ENCODE data around the gene RMDN2.
"Not testable (repeated sequence)": the region's sequence is repeated elsewhere in the genome, so short reads cannot be mapped to it uniquely, and the experiment has no call there.

Gene RMDN2

DNA sequence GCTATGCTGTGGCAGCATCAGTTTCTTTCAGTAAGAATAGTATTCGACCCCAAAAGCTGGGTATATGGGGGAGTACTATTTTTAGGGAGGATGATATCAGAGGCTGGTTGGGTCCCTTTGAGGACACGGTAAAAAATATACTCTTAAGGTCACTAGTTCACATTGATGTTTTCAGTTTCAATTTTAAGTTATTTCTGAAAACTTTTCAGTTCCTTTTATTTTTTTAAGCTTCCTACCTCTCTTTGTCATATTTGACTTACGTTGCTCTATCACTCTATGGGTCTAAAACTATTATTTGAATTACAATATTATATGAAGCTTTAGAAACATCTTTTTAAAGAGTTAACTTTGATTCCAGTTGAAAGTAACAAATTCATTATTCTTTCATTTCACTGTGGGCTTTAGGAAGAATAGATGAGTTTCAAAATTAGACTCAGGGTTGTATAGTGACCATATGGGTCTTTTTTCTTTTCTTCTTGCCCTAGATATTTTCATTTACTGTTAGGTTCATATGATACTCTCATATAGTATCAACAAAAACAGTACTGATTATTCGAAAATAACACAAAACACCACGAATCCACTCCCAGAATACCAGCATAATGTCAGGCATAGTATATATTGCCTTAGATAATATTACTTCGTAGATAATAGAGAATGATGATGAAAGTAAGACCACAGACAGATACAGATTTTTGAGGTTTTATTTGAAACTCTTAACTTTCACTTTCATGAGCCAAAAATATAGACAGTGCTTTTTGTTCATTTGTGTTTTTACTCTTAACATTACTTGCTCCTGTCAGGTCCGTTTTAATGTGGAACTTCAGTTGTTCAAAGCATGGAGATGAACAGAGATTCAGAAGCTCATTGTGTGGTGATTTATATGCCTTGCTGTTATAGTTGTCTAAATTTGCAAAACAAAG, 9.8 kb downstream of the RMDN2 start:
- no peak for DNase-seq

DNA sequence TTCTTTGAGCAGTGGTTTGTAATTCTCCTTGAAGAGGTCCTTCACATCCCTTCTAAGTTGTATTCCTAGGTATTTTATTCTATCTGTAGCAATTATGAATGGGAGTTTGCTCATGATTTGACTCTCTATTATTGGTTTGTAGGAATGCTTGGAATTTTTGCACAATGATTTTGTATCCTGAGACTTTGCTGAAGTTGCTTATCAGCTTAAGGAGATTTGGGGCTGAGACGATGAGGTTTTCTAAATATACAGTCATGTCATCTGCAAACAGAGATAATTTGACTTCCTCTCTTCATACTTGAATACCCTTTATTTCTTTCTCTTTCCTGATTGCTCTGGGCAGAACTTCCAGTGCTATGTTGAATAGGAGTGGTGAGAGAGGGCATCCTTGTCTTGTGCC, 12.5 kb downstream of the RMDN2 start:
- DNase-seq = not testable (repeated sequence)

DNA sequence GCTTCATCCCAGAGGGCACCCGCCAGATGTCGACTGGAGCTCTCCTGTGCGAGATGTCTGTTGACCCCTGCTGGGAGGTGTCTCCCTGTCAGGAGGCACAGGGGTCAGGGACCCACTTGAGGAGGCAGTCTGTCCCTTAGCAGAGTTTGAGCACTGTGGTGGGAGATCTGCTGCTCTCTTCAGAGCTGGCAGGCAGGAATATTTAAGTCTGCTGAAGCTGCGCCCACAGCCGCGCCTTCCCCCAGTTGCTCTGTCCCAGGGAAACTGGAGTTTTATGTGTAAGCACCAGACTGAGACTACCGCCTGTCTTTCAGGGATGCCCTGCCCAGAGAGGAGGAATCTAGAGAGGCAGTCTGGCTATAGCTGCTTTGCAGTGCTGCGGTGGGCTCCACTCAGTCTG, 16.2 kb downstream of the RMDN2 start:
- DNase-seq = not testable (repeated sequence)

DNA sequence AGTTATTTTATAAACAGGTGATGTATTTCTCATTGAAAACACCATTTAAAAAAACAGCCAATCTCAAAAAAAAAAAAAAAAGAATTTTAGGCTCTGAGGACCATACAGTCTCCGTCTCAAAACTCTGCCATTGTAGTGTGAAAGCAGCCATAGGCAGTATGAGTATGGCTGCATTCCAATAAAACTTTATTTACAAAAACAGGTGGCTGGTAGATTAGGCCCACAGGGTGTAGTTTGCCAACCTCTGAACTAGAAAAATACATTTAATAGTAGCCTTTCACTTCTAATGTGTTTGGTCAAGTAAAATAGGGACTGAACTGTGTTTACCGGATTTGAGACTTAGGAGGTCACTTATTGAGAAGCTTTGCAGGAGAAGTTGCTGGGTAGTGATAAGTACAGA, 19.2 kb downstream of the RMDN2 start:
- no peak for DNase-seq

DNA sequence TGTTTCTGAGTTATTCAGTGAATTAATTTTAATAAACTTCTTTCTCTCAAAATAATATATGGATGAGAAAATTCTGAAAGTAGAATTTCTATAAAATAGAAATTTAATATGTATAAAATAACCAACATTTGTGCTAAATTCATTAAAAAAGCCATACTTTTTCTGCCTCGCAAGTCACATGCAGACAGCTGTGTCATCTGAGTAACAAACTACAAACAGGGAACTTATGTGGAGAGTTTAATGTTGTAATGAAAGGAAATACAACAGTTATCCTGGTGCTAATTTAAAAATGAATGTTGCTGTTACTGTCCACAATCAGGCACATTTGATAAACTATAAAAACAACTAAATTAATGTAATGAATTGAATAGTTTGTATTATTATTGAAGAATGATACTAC, 22.2 kb downstream of the RMDN2 start:
- no peak for DNase-seq

DNA sequence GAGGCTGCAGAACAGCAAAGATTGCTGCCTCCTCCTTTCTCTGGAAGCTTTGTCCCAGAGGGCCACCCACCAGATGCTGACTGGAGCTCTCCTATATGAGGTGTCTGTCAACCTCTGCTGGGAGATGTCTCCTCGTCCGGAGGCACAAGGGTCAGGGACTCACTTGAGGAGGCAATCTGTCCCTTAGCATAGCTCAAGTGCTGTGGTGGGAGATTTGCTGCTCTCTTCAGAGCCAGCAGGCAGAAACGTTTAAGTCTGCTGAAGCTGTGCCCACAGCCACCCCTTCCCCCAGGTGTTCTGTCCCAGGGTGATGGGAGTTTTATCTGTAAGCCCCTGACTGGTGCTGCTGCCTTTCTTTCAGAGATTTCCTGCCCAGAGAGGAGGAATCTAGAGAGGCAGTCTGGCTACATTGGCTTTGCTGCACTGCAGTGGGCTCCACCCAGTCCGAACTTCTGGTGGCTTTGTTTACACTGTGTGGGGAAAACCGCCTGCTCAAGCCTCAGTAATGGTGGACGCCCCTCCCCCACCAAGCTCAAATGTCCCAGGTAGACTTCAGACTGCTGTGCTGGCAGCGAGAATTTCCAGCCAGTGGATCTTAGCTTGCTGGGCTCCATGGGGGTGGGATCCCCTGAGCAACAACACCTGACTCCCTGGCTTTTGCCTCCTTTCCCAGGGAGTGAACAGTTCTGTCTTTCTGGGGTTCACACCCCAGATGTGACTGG, 37.1 kb downstream of the RMDN2 start:
- DNase-seq = not testable (repeated sequence)

DNA sequence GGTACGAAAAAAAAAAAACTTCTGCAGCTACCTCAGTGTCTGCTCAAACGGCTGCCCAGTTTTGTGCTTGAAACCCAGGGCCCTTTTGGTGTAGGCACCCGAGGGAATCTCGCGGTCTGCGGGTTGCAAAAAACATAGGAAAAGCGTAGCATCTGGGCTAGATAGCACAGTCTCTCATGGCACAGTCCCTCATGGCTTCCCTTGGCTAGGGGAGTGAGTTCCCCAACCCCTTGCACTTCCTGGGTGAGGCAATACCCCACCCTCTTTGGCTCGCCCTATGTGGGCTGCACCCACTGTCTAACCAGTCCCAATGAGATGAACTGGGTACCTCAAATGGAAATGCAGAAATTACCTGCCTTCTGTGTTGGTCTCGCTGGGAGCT, 37.6 kb downstream of the RMDN2 start:
- not testable (repeated sequence) for DNase-seq

DNA sequence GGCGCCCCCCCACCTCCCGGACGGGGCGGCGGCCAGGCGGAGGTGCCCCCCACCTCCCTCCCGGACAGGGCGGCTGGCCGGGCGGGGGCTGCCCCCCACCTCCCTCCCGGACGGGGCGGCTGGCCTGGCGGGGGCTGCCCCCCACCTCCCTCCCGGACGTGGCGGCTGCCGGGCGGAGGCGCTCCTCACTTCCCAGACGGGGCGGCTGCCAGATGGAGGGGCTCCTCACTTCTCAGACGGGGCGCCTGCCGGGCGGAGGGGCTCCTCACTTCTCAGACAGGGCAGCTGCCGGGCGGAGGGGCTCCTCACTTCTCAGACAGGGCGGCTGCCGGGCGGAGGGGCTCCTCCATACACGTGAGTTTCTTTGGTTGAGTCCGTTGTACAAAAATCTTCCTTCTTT, 38.8 kb downstream of the RMDN2 start:
- DNase-seq = not testable (repeated sequence)

DNA sequence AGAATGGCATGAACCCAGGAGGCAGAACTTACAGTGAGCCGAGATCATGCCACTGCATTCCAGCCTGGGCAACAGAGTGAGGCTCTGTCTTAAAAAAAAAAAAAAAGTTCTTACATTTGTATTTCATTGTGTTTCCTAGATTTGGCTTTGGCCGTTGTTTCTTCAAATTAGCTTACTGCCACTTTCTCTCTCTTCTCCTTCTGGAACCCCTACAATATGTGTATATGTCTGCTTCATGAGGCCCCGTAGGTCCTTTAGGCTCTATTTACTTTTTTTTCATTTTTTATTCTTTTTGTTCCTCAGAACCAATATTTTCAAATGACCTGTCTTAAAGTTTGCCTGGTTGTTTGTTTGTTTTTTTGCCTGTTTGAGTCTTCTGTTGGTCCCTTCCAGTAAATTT, 41.2 kb downstream of the RMDN2 start:
- no peak for DNase-seq

DNA sequence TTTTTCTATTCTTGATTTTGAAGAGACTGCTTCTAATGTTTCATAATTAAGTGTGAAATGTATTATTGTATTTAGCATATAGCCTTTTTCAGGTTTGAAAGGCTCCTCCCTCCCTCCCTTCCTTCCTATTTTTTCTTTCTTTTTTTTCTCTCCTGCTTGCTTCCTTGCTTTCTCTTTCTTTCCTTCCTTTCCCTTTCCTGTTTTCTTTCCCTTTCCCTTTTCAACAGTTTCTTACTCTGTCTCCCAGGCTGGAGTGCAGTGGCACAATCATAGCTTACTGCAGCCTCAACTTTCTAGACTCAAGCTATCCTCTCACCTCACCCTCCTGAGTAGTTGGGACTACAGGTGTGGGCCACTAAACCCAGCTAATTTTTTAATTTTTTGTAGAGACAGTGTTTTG, 44.6 kb downstream of the RMDN2 start:
- no peak for DNase-seq

DNA sequence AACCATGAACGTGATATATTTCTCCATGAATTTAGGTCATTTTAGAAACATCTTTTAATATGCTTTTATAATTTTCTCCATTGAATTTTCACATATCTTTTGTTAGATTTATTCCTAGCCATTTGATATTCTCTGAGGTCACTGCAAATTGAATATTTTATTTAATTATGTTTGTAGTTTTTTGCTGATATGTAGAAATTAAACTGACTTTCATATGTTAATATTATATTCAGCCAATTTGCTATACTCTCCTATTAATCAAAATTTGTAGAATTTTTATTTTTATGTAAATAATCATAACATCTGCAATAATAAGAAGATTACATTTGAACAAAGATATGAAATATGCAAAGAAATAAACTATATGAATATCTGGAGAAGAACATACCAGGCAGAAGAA, 46.9 kb downstream of the RMDN2 start:
- DNase-seq = no peak

DNA sequence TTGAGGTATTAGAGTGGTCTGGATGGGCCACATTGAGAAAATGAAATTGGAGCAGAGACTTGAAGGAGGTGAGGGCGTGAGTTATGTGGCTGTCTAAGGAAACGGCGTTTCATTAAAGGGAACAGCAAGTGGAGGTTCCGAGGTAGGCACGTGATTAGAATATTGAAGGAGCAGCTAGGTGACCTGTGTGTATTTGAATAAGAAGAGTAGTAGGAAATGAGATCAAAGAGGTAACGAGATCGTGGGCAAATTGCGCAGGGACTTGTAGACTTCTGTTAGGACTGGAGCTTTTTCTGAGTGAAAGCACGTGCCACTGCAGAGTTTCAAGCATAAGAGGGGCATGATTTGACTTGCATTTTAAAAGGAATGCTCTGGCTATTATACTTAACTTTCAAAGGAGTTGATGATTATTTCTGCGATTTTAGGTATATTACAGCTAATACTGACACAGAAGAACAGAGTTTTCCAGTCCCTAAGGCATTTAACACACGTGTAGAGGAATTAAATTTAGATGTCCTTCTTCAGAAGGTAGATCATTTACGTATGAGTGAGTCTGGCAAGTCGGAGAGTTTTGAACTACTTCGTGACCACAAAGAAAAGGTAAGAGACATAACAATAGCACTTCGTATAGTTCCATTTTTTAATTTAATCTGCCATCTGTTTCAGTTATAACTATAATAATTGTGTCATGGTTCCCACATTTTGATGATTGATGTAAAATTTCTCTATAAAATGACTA, 48.7 kb downstream of the RMDN2 start:
- DNase-seq = no peak

DNA sequence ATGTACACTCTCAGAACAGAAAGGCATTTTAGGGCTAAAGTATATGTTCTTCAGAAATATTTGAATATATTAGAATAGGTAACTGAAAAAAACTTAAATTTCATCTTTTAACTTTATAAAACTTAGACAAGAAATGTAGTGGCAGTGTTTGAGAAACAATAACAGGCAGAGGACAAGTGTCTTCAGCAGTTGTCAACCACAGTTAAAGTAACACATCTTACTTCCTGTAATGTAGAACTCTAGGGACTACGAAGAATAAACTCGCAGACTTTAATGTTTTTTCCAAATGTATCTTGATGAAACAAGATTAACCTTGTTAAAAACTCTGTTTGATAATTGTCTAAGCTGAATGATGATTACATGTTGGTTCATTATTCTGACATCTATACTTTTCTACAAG, 50.7 kb downstream of the RMDN2 start:
- no peak for DNase-seq

DNA sequence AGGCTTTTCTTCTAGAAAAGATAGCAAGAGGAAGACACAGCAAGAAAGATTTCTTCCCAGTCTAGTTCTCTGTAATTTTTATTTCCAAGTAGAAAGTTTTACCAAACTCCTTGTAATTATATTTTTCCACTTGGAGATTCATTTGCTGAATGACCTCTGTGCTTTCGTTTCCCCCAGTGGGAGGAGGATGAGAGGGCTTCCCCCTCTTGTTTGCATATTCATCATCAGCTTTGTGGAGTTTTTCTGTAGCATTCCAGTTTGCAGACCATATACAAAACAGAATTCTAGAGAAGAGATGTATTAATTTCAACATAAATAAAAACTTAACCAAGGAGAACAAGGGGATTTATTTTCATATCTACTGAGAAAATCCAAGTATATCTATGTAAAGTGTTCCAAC, 51.3 kb downstream of the RMDN2 start:
- DNase-seq = no peak

DNA sequence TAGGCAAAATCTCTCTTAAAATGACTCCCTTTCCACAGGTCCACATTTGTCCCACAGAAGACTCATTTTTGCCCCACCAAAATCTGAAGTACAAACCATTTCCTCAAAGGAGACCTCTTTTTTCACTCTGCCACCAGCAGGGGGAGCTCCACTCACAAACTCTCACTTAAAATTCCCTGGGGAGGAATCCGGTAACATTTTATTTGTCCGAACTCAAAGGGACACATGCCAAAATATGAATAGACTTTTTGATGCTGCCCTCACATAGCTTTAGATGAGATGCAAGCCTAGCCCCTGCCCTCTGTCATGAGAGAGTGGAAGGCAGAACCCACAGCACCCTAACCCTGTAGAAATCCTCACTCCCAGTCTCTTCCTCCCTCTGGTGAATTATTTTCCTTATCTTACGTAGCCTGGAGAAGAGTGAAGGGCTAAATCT, 57.1 kb downstream of the RMDN2 start:
- peak; percentile 14 for DNase-seq

DNA sequence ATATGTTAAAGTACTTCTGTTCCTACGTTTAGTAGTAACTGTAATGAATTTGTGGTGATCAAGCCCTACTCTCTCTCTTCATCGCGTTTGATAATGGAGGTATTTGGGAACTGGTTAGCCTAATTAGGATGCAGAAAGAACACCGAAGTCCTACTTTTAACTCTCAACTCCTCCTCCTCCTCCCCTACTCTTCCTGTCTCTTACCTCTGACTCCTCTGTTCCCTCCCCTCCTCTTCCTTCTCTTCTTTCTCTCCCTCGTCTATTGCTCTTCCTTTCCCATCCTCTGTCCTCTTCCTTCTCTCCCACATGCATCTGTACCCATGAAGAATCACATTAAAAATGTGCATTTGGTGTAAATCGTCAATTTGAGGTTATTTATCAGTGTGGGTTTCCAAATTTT, 57.8 kb downstream of the RMDN2 start:
- no peak for DNase-seq

DNA sequence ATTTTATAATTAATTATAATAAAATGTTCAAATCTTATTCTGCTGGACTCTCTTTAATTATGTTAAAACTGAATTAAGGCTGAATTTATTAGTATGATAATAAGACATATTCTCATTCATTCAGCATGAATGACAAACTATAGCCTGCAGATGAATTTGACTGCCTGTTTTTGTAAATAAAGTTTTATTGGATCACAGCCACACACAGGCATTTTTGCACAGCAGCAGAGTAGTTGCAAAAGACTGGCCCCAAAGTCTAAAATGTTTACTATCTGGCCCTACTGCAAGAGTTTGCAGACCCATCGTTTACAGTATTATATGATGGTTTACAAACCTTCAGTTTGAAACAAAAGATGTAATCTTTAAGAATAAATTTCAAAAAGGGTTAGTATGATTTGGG, 58.6 kb downstream of the RMDN2 start:
- no peak for DNase-seq

DNA sequence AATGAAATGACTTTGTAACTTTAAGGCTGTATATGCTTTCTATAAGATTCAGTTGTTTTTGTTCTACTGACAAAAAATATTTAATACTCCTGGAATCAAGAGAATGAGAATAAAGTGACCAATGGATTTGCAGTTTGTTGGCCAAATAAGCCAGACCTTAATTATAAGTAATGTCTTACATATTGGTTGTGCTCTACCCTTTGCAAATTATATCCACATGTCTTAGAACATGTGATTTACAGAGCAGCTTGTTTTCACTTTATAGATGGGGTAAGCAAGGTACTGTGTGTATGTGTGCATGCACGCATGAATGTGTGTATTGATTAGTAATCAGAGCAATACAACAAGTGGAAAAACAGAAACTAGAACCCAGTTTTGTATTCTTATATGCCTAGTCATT, 59.1 kb downstream of the RMDN2 start:
- no peak for DNase-seq

DNA sequence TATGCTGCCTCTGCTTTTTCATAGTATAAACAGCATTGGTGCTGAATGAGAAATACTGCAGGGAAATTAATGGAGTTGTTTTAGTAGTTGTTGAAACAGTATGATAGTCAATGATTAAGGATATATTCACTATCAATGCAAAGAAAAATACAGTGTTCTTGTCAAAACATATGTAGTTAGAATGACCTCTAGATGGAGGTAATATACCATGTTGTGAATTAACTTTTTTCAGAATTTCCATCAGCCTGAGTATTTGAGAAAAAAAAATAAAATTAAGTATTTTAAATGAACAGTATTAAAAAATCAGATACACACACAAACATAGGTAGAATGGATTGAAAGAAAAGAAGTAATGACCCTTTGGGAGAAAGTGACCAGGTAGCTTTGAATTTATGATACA, 59.5 kb downstream of the RMDN2 start:
- DNase-seq = no peak

DNA sequence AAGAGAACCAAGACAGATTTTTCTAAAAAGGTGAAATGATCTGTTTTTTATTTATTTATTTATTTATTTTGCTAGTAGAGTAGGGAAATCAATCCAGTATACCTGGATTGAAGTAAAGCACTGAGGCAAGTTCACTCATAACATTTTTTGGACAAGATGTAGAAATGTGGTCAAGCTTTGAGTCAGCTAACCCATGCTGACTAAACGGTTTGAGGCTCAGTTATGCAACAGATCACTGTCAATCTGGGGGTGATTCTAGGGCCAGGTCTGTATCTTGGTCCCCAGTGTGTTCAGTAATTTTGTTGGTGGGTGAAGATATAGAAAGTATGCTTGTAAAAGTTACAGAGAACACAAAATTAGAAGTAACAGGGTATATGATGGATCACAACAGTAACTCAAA, 60.2 kb downstream of the RMDN2 start:
- DNase-seq = no peak

DNA sequence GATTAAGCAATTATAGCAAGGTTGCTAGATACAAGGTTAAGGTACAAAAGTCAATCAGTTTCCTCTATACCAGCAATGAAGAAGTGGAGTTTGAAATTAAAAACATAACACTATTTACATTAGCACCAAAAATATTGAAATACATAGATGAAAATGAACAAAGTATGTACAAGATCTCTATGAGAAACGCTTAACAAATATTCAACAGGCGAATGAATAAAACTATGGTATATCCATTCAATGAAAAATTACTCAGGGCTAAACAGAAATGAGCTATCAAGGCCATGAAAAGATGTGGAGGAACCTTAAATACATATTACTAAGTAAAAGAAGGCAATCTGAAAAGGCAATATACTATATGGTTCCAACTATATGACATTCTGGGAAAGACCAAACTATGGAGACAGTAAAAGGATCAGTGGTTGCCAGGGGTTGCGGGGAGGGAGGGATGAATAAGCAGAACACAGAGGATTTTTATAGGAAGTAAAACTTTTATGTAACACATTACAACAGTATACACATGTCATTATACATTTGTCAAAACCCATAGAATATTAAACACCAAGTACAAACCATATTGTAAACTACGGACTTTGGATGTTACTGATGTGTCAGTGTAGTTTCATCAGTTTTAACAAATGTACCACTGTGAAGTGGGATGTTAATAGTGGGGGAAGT, 62.1 kb downstream of the RMDN2 start:
- DNase-seq = no peak

DNA sequence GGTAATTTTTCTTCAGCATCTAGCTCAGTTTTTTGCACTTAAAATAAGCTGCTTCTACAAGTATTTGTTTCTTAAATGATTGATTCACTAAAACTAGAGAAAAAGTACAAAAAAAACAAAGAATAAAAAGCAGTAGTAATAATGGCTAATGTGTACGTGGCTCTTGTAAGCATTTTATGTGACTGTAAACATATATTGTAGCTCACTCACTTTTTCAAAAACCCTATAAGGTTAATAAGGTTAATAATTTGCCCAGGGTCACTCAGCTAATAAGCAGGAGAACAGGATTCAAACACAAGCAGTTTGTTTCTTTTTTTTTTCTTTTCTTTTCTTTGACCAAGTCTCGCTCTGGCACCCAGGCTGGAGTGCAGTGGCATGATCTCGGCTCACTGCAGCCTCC, 67.5 kb downstream of the RMDN2 start:
- no peak for DNase-seq

DNA sequence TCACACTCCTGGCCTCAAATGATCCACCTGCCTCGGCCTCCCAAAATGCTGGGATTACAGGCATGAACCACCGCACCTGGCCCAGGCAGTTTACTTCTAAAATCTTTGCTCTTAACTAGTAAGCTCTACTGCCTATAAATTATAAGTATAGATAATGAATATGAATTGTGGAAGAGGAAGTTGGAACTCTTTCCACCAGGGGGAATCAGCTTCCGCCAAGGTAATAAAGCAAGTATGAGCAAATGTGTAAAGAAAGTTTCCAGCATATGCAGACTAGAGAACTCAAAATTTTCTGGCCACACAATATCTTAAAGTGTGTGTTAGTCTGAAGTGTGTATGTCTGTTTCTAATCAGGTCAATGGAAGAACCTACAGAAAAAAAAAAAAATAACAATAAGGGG, 68.1 kb downstream of the RMDN2 start:
- no peak for DNase-seq

Data from DMS79 treated with DMSO at 0.1 percent for 48 hours (cell line).